ENCODE data around the gene ITIH4.
"Not testable (repeated sequence)": the region's sequence is repeated elsewhere in the genome, so short reads cannot be mapped to it uniquely, and the experiment has no call there.

Gene ITIH4

GRCh38 chr3:52776486-52776885, 54.0 kb downstream of the ITIH4 start:
- H3K4me3 ChIP-seq (ENCODE audit: low read length); DNase-seq (ENCODE audit: low read depth, low spot score): not testable (repeated sequence)

DNA sequence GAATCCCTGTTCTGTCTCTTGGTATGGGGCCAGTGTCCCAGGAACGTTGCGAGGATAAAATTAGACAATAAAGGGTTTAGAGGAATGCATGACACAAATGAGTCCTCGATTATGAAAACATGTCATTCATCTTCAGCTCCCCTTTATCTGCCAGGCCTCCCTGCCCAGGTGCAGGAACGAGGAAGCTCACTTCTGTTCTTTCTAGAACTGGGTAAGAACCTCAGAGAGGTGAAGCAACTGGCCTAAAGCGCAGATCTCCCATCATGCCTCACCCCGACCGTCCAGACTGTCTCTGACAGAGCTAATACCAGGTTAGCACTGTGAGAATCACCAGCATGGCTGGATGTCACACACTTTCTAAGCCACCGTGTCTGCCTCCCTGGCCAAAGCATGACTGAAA, 54.6 kb downstream of the ITIH4 start:
- DNase-seq (ENCODE audit: low read depth, low spot score): no peak
- no peak overlapping the region for H3K4me3 ChIP-seq (ENCODE audit: low read length)

- H3K4me3 ChIP-seq (ENCODE audit: low read length): no peak overlapping the region
- no peak for DNase-seq (ENCODE audit: low read depth, low spot score)
These were observed 55.3 kb downstream of the ITIH4 start for GRCh38 chr3:52774901-52775864.

DNA sequence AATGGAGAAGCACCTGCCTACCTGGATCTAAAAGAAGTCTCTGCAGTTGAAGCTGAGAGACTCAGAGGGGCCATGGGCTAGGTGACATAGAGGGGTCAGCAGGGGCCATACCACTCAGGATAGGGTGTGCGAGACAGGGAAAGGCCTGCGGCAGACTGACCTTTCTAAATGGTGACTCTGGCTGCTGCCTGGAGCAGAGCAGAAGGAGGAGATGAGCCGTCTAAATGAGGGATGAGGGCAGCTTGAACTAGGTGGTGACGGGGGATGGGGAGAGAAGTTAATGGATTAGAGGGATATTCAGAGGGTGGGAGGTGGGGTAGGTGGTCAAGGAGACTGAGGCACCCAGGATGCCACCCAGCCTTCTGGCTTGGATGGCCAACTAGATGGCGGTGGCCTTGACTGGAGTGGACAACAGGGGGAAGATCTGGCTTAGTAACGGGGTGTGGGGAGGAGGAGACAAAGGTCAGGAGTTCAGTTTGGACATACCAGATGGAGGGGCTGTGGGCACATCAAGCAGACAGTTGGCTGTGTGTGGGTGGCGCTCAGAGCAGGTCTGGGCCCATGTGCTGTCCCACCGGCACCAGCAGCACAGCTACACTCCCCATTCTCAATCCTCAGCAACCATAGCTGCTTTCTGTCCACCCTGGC, 56.3 kb downstream of the ITIH4 start:
- DNase-seq (ENCODE audit: low read depth, low spot score): no peak
- H3K4me3 ChIP-seq (ENCODE audit: low read length): no peak overlapping the region

DNA sequence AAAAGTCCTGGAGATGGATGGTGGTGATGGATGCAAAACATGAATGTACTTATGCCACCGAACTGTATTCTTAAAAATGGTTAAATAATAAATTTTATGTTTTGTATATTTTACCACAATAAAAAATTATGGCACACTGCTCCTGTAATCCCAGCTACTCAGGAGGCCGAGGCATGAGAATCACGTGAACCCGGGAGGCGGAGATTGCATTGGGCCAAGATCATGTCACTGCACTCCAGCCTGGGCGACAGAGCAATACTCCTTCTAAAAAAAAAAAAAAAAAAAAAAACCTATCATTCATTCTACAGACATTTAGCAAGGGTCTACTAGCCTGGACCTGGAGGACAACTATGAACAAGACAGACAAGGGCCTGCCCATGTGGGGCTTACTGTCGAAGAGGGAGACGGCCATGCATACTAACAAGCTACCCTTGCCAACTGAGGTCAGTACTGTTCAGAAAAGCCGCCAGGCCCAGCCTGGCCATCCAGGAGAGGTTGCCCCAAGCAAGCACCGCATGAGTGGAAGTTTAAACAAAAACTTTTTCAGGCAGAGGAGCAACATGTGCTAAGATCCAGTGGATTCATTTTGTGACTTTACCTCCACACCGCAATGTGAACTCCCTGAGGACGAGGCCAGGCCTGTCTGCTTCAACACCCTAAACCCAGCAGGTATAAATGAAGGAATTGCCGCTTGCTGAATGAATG, 57.0 kb downstream of the ITIH4 start:
- DNase-seq (ENCODE audit: low read depth, low spot score): no peak
- no peak overlapping the region for H3K4me3 ChIP-seq (ENCODE audit: low read length)

DNA sequence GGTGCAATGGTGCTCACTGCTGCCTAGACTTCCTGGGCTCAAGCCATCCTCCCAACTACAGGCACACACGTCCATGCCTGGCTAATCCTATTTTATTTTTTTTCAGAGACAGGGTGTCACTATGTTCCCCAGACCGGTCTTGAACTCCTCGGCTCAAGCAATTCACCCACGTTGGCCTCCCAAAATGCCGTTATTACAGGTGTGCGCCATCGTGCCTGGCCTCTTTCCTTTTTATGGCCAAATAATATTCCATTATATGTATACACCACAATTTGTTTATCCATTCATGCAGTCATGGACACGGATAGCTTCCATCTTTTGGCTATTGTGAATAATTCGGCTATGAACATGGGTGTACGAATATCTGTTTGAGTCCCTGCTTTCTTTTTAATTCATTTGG, 58.8 kb downstream of the ITIH4 start:
- DNase-seq (ENCODE audit: low read depth, low spot score): no peak
- H3K4me3 ChIP-seq (ENCODE audit: low read length): peak overlapping the region; percentile 56

GRCh38 chr3:52771334-52771681, 59.2 kb downstream of the ITIH4 start:
- peak; percentile 23 for DNase-seq (ENCODE audit: low read depth, low spot score)
- peak overlapping the region; percentile 56 for H3K4me3 ChIP-seq (ENCODE audit: low read length)

DNA sequence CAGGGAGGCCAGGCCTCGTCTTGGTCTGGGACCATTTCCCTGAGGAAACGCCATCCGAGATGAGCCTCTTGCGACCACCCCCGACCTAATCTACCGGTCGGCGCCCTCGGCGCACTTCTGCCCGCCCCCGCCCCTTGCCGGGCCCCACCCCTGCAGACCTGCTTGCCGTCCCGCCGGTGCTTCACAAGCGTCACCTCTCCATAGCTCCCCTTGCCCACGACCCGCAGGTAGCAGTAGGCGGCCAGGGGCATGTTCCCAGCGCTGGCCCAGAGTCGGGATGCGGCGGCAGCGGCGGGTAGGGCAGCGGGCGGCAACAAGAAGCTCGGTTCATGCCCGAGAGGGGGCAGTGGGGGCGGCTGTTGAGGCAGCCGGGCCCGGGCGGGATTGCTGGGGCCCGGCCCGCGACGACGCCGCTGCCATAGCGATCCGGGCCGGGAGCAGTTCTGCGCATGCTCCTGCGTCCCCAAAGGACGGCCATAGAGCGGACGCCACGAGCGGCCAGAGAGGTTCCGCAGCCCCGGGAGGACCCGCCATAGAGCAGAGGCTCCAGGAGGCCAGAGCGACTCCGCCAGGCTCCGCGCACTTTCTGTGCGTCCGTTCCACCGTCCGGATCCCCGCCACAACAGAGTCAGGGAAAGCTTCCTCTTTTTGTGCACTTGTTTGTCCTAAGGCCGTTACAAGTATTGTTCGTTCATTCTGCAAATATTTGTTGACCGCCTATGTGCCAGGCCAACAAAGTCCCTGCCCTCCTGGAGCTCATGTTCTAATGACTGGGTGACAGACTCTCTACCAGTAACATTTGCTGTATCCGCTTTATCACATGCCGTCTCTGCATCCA, 59.8 kb downstream of the ITIH4 start, which contains the start of gene NEK4:
Gene NEK4, minus strand, starts transcription at position 445 of the 838 bp plus-strand sequence. Its CDS starts 194 bp downstream, at position 251.
- DNase-seq (ENCODE audit: low read depth, low spot score): peak; percentile 75
- peak within 1 kb of the TSS; percentile 56 for H3K4me3 ChIP-seq (ENCODE audit: low read length)

GRCh38 chr3:52769786-52770455, 60.6 kb downstream of the ITIH4 start:
- H3K4me3 ChIP-seq (ENCODE audit: low read length): peak overlapping the region; percentile 56
- DNase-seq (ENCODE audit: low read depth, low spot score): no peak

DNA sequence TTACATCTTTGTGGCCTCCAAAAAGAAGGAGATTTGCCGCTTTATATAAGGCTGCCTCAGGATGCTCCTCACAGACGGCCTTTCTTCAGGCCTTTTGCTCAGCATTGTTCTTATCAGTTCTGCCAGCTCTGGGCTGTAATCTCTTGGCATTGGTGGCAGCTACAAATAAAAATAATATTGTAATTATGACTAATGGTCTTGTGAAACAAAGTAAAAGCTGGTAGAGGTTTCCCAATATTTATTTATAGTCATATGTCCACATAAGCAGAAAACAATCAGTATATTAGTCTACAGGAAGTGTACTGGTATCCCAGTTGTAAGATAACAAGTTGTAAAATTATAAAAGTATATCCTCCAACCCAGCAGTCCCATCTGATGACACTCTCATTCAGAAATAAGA, 67.0 kb downstream of the ITIH4 start:
- H3K4me3 ChIP-seq (ENCODE audit: low read length): no peak overlapping the region
- DNase-seq (ENCODE audit: low read depth, low spot score): no peak

Data from Jurkat, Clone E6-1 (cell line).